ENCODE data around the gene DNAJC25.

Gene DNAJC25

DNA sequence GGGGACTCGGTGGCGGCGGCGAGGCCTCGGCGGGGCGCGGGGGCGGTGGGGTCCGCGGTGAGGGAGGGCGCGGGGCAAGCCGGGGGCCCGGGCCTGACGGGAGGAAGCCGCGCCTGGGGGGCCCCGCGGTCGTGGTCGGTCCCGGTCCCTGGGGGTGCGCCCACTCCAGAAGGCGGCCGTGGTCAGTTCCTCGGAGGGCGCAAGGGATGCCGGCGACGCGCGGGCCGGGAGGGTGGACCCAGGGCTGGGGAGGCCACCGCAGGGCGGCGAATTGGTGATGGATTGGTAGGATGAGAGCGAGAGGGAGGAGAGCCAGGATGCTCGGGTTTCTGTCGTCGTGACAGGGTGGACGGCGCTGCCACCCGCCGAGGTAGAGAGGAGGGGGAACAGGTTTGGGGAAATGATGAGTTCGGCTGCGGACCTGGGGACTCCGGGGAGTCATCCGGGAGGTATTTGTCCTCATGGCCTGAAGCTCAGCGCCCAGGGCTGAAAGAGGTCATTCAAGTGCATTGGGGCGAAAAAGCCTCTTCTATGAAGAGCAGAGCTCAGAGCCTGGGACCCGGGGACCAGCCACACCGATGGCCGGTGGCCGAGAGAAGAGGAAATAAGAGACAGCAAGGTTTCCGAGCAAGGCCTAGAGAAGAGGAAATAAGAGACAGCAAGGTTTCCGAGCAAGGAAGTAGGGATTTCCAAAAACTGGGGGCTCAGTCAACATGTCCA is 30.8 kb downstream of the DNAJC25 start (continued):
- TF ChIP-seq ZSCAN23 (tag by site-specific recombination; IDR thresholded peaks at IDR 0.05) (no peak), ZNF366 (tag by site-specific recombination; conservative IDR thresholded peaks at IDR 0.05) (0 out of 2 replicates have a peak, but pooled peaks have one; percentile 18), ZNF292 (tag by site-specific recombination; IDR thresholded peaks at IDR 0.05; ENCODE audit: borderline replicate concordance, low read depth) (no peak), REPIN1 (tag by site-specific recombination; IDR thresholded peaks at IDR 0.05; ENCODE audit: low read depth) (no peak), GLI4 (tag by site-specific recombination; IDR thresholded peaks at IDR 0.05) (no peak), ZBTB17 (tag by site-specific recombination; IDR thresholded peaks at IDR 0.05) (peak; percentile 75), ZNF324 (tag by site-specific recombination; IDR thresholded peaks at IDR 0.05) (no peak), ZNF585B (tag by site-specific recombination; IDR thresholded peaks at IDR 0.05) (no peak), ZNF404 (tag by site-specific recombination; IDR thresholded peaks at IDR 0.05) (no peak), ZIC2 (tag by site-specific recombination; IDR thresholded peaks at IDR 0.05) (peak; percentile 66), ZNF76 (tag by site-specific recombination; IDR thresholded peaks at IDR 0.05; ENCODE audit: borderline replicate concordance, low read depth) (peak; percentile 37; the same call in 1 of the 2 replicates), ZNF266 (tag by site-specific recombination; IDR thresholded peaks at IDR 0.05; ENCODE audit: low read depth) (no peak), ZNF184 (tag by site-specific recombination; IDR thresholded peaks at IDR 0.05) (no peak), ZNF701 (tag by site-specific recombination; IDR thresholded peaks at IDR 0.05) (no peak), ZNF221 (tag by site-specific recombination; IDR thresholded peaks at IDR 0.05; ENCODE audit: borderline replicate concordance) (no peak), ZNF146 (tag by site-specific recombination; IDR thresholded peaks at IDR 0.05) (no peak), SP2 (tag by site-specific recombination; IDR thresholded peaks at IDR 0.05) (peak; percentile 28; the same call in 1 of the 2 replicates), ZNF157 (tag by site-specific recombination; IDR thresholded peaks at IDR 0.05) (no peak), KLF1 (tag by site-specific recombination; IDR thresholded peaks at IDR 0.05) (peak; percentile 23; the same call in 1 of the 2 replicates), GLIS1 (tag by site-specific recombination; IDR thresholded peaks at IDR 0.05) (peak; percentile 75), ZNF777 (tag by site-specific recombination; IDR thresholded peaks at IDR 0.05; ENCODE audit: borderline replicate concordance) (peak; percentile 53; the same call in 1 of the 2 replicates), ZSCAN30 (tag by site-specific recombination; IDR thresholded peaks at IDR 0.05) (no peak), ZNF529 (tag by site-specific recombination; IDR thresholded peaks at IDR 0.05; ENCODE audit: insufficient replicate concordance) (no peak), HOXC10 (CRISPR knock-in tag; IDR thresholded peaks at IDR 0.05) (no peak), ZNF560 (tag by site-specific recombination; IDR thresholded peaks at IDR 0.05; ENCODE audit: borderline replicate concordance) (no peak), ZNF248 (tag by site-specific recombination; IDR thresholded peaks at IDR 0.05) (no peak), ZNF202 (tag by site-specific recombination; IDR thresholded peaks at IDR 0.05; ENCODE audit: borderline replicate concordance) (no peak), ZFP3 (tag by site-specific recombination; IDR thresholded peaks at IDR 0.05; ENCODE audit: low read depth) (no peak), MYNN (tag by site-specific recombination; IDR thresholded peaks at IDR 0.05; ENCODE audit: borderline replicate concordance) (no peak), ZNF2 (tag by site-specific recombination; IDR thresholded peaks at IDR 0.05) (no peak), ZBTB8A (tag by site-specific recombination; IDR thresholded peaks at IDR 0.05) (peak; percentile 53), GLIS2 (tag by site-specific recombination; IDR thresholded peaks at IDR 0.05) (peak; percentile 85)
- TF ChIP-seq, protein P1, sequence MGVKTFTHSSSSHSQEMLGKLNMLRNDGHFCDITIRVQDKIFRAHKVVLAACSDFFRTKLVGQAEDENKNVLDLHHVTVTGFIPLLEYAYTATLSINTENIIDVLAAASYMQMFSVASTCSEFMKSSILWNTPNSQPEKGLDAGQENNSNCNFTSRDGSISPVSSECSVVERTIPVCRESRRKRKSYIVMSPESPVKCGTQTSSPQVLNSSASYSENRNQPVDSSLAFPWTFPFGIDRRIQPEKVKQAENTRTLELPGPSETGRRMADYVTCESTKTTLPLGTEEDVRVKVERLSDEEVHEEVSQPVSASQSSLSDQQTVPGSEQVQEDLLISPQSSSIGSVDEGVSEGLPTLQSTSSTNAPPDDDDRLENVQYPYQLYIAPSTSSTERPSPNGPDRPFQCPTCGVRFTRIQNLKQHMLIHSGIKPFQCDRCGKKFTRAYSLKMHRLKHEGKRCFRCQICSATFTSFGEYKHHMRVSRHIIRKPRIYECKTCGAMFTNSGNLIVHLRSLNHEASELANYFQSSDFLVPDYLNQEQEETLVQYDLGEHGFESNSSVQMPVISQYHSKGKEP (tag by site-specific recombination; IDR thresholded peaks at IDR 0.05), result no peak
- TF ChIP-seq, protein P2, sequence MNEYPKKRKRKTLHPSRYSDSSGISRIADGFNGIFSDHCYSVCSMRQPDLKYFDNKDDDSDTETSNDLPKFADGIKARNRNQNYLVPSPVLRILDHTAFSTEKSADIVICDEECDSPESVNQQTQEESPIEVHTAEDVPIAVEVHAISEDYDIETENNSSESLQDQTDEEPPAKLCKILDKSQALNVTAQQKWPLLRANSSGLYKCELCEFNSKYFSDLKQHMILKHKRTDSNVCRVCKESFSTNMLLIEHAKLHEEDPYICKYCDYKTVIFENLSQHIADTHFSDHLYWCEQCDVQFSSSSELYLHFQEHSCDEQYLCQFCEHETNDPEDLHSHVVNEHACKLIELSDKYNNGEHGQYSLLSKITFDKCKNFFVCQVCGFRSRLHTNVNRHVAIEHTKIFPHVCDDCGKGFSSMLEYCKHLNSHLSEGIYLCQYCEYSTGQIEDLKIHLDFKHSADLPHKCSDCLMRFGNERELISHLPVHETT (tag by site-specific recombination; IDR thresholded peaks at IDR 0.05), result no peak
- TF ChIP-seq, protein P3, sequence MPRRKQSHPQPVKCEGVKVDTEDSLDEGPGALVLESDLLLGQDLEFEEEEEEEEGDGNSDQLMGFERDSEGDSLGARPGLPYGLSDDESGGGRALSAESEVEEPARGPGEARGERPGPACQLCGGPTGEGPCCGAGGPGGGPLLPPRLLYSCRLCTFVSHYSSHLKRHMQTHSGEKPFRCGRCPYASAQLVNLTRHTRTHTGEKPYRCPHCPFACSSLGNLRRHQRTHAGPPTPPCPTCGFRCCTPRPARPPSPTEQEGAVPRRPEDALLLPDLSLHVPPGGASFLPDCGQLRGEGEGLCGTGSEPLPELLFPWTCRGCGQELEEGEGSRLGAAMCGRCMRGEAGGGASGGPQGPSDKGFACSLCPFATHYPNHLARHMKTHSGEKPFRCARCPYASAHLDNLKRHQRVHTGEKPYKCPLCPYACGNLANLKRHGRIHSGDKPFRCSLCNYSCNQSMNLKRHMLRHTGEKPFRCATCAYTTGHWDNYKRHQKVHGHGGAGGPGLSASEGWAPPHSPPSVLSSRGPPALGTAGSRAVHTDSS (tag by site-specific recombination; IDR thresholded peaks at IDR 0.05), result no peak
- TF ChIP-seq, protein P4, sequence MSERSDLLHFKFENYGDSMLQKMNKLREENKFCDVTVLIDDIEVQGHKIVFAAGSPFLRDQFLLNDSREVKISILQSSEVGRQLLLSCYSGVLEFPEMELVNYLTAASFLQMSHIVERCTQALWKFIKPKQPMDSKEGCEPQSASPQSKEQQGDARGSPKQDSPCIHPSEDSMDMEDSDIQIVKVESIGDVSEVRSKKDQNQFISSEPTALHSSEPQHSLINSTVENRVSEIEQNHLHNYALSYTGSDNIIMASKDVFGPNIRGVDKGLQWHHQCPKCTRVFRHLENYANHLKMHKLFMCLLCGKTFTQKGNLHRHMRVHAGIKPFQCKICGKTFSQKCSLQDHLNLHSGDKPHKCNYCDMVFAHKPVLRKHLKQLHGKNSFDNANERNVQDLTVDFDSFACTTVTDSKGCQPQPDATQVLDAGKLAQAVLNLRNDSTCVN (tag by site-specific recombination; optimal IDR thresholded peaks at IDR 0.05), result peak; percentile 32

Data from HEK293 (cell line).